ENCODE data around the gene PHF21A.
"Not testable (repeated sequence)": the region's sequence is repeated elsewhere in the genome, so short reads cannot be mapped to it uniquely, and the experiment has no call there.

PHF21A gene

GRCh38 chr11:45983471-45983845, 137.8 kb downstream of the PHF21A start:
- no peaks in the 10 kb centered on the region for H4K20me1 ChIP-seq (ENCODE audit: insufficient read depth, low read length, poor library complexity, severe bottlenecking)
- H3K9me3 ChIP-seq (ENCODE audit: insufficient read depth, low read depth, low read length): no peaks in the 10 kb centered on the region
- peaks cover 16% of the 10 kb centered on the region; the same call in 1 of the 2 replicates for H3K79me2 ChIP-seq (ENCODE audit: insufficient read depth, low read length)
- H3K4me2 ChIP-seq (ENCODE audit: low read depth, low read length, poor library complexity, severe bottlenecking): no peak overlapping the region
- no peak overlapping the region for H2AFZ ChIP-seq (ENCODE audit: low read length)
- no peak for TF ChIP-seq CTCF (conservative IDR thresholded peaks at IDR 0.05; ENCODE audit: low read length)
- TF ChIP-seq EZH2phosphoT487 (IDR thresholded peaks at IDR 0.05; ENCODE audit: borderline replicate concordance): no peak
- H3K27me3 ChIP-seq (ENCODE audit: insufficient read depth, low read length, poor library complexity, severe bottlenecking): no peaks in the 10 kb centered on the region
- H3F3A ChIP-seq (ENCODE audit: low read depth): no peaks in the 10 kb centered on the region
- no peaks in the 10 kb centered on the region for H3K9me2 ChIP-seq (replicated peaks; ENCODE audit: low read depth, low read length)
- peaks cover 14% of the 10 kb centered on the region for H3K36me3 ChIP-seq (ENCODE audit: insufficient read depth, low read length)
- no peak overlapping the region for H3K4me3 ChIP-seq (ENCODE audit: low read length, poor library complexity, severe bottlenecking)
- H3K4me1 ChIP-seq (ENCODE audit: insufficient read depth, low read length, poor library complexity, severe bottlenecking): no peaks in the 10 kb centered on the region
- no peak overlapping the region for H3K9ac ChIP-seq (ENCODE audit: low read depth, low read length, poor library complexity, severe bottlenecking)

GRCh38 chr11:45982656-45983470, 138.4 kb downstream of the PHF21A start:
- no peak overlapping the region for H3K4me3 ChIP-seq (ENCODE audit: low read length, poor library complexity, severe bottlenecking)
- H3K27me3 ChIP-seq (ENCODE audit: insufficient read depth, low read length, poor library complexity, severe bottlenecking): no peaks in the 10 kb centered on the region
- H3K4me1 ChIP-seq (ENCODE audit: insufficient read depth, low read length, poor library complexity, severe bottlenecking): no peaks in the 10 kb centered on the region
- no peaks in the 10 kb centered on the region for H3K9me3 ChIP-seq (ENCODE audit: insufficient read depth, low read depth, low read length)
- H4K20me1 ChIP-seq (ENCODE audit: insufficient read depth, low read length, poor library complexity, severe bottlenecking): no peaks in the 10 kb centered on the region
- H2AFZ ChIP-seq (ENCODE audit: low read length): no peak overlapping the region
- no peak overlapping the region for H3K9ac ChIP-seq (ENCODE audit: low read depth, low read length, poor library complexity, severe bottlenecking)
- peaks cover 14% of the 10 kb centered on the region; the same call in 1 of the 2 replicates for H3K79me2 ChIP-seq (ENCODE audit: insufficient read depth, low read length)
- peaks cover 19% of the 10 kb centered on the region for H3K36me3 ChIP-seq (ENCODE audit: insufficient read depth, low read length)
- no peak overlapping the region for H3K4me2 ChIP-seq (ENCODE audit: low read depth, low read length, poor library complexity, severe bottlenecking)
- no peaks in the 10 kb centered on the region for H3F3A ChIP-seq (ENCODE audit: low read depth)
- H3K9me2 ChIP-seq (replicated peaks; ENCODE audit: low read depth, low read length): no peaks in the 10 kb centered on the region
- TF ChIP-seq CTCF (conservative IDR thresholded peaks at IDR 0.05; ENCODE audit: low read length) (no peak), EZH2phosphoT487 (IDR thresholded peaks at IDR 0.05; ENCODE audit: borderline replicate concordance) (no peak)

GRCh38 chr11:45981826-45982225, 139.4 kb downstream of the PHF21A start:
- not testable (repeated sequence) for H3K27me3 ChIP-seq (ENCODE audit: insufficient read depth, low read length, poor library complexity, severe bottlenecking); H3K9ac ChIP-seq (ENCODE audit: low read depth, low read length, poor library complexity, severe bottlenecking); H3K9me2 ChIP-seq (replicated peaks; ENCODE audit: low read depth, low read length); H3K4me1 ChIP-seq (ENCODE audit: insufficient read depth, low read length, poor library complexity, severe bottlenecking); H3K9me3 ChIP-seq (ENCODE audit: insufficient read depth, low read depth, low read length); H3K4me2 ChIP-seq (ENCODE audit: low read depth, low read length, poor library complexity, severe bottlenecking); H2AFZ ChIP-seq (ENCODE audit: low read length); H3K4me3 ChIP-seq (ENCODE audit: low read length, poor library complexity, severe bottlenecking); H3F3A ChIP-seq (ENCODE audit: low read depth); H4K20me1 ChIP-seq (ENCODE audit: insufficient read depth, low read length, poor library complexity, severe bottlenecking)
- Histone ChIP-seq H3K79me2 (ENCODE audit: insufficient read depth, low read length) (peaks cover 14% of the 10 kb centered on the region; the same call in 1 of the 2 replicates), H3K36me3 (ENCODE audit: insufficient read depth, low read length) (peaks cover 29% of the 10 kb centered on the region)

- Histone ChIP-seq H3K9me3 (ENCODE audit: insufficient read depth, low read depth, low read length) (no peaks in the 10 kb centered on the region), H3K4me2 (ENCODE audit: low read depth, low read length, poor library complexity, severe bottlenecking) (no peak overlapping the region), H3K9ac (ENCODE audit: low read depth, low read length, poor library complexity, severe bottlenecking) (no peak overlapping the region), H3K4me3 (ENCODE audit: low read length, poor library complexity, severe bottlenecking) (no peak overlapping the region), H3K4me1 (ENCODE audit: insufficient read depth, low read length, poor library complexity, severe bottlenecking) (no peaks in the 10 kb centered on the region), H3F3A (ENCODE audit: low read depth) (no peaks in the 10 kb centered on the region), H3K79me2 (ENCODE audit: insufficient read depth, low read length) (no peaks in the 10 kb centered on the region), H3K36me3 (ENCODE audit: insufficient read depth, low read length) (peaks cover 72% of the 10 kb centered on the region), H3K27me3 (ENCODE audit: insufficient read depth, low read length, poor library complexity, severe bottlenecking) (no peaks in the 10 kb centered on the region), H3K9me2 (replicated peaks; ENCODE audit: low read depth, low read length) (no peaks in the 10 kb centered on the region), H4K20me1 (ENCODE audit: insufficient read depth, low read length, poor library complexity, severe bottlenecking) (no peaks in the 10 kb centered on the region), H2AFZ (ENCODE audit: low read length) (no peak overlapping the region)
- TF ChIP-seq CTCF (conservative IDR thresholded peaks at IDR 0.05; ENCODE audit: low read length): no peak
- TF ChIP-seq EZH2phosphoT487 (IDR thresholded peaks at IDR 0.05; ENCODE audit: borderline replicate concordance): no peak
These were observed 146.4 kb downstream of the PHF21A start for GRCh38 chr11:45974806-45975205.
